Dermis microvascular lymphatic vessel endothelial cell (primary cell): ENCODE measurements around the gene BAAT. TPM values are rescaled to one million over a fixed set of nuclear protein-coding genes. Genes with fewer than 3 reads are reported as not detected.

Experiments used
- DNase-seq, 2 donors: peaks; one replicate each; pipeline versions ENCODE4 v3.0.0 to v3.0.0-alpha.2; 2010; ENCODE audit warnings: low read depth in 2 of 2
- total RNA-seq: library from RNA; depleted of rRNA; stranded (reverse); fragments of >200 nt; gene quantifications from 2 replicates; pipeline ENCODE4 v1.2.1, GENCODE V29; 2014

Gene BAAT
- total RNA-seq, 1 donor from 2014 or later, result under 0.01 TPM

DNA sequence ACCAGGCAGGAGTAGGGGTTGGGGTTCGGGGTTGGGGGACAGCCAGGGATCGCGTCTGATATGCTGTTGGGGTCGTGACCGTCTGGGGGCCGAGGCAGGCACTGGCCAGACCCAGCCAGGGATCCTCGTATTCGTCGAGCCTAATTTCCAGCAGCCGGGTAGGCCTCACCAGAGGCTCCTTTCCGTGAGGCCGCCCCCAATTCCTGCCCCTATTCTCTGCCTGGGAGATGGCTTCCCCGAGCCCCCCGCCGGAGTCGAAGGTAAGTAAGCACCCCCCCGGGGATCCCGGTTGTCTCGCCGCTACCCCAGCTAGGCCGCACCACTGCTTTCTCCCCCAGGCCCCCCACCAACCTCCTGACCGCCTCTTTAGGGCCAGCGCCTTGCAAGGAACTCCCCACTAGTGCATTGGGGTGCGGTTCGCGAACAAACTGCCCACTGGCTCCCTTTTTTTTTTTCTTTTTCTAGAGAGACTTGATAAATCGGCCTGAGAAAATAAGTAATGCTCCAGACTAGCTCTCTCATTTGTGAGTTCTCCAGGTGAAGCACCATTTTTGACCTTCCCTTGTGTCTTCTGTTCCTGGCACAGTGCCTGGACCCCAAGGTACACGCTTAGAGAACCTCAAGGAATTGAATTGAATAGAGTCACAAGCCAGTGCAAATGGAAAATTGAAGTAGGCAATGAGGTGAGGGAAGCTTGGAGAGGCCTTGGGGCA lies 14.3 kb upstream of the BAAT start:
- peak in 1 of 2 donors; percentile 2 for DNase-seq

DNA sequence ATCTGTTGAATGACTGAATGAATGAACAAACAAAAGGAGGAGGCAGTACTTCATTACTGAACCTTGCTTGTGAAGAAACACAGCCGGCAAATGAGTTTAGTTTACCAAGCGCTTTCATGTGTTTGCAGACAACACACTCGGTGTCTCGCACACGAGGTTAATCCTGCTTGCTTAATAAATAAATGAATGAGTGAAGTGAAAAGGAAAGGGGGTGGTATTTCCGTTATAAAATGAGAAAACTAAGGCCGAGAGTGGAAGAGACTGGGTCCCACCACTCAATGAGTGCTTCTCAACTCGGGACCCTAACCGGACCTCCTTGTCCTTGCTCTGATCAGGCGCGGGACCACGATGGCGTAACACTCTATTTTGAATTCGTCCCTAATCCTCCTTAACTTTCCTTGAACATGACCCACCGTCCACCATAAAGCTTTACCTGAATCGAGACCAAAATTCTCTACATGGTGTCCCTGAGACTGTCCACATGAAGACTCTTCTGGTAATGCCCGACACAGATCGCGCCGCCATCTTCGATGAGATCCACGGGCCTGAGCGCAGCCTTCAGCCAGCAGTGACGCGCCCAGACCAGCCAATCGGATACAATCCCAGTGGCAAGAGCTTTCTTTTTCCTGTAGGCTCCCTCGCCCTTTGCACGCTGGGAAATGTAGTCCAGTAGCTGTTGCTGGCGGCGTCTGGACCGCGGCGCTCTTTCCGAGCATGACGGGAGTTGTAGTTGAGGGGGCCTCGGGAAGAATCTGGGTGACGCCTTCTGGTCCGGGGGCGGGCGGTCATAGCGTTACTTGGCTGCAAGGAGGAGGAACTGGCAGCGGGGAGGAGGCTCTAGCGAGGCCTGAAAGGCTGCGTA lies 13.5 kb upstream of the BAAT start, which contains the start of the genes MRPL50 and ZNF189:
MRPL50 (minus strand) TSS at position 551 of the 862 bp plus-strand sequence; CDS start at position 525, 26 bp downstream.
ZNF189 (plus strand) TSS at position 784 of the 862 bp plus-strand sequence. CDS start 306 bp downstream, outside the sequence.
- peak; percentile 95 to 99 for DNase-seq

DNA sequence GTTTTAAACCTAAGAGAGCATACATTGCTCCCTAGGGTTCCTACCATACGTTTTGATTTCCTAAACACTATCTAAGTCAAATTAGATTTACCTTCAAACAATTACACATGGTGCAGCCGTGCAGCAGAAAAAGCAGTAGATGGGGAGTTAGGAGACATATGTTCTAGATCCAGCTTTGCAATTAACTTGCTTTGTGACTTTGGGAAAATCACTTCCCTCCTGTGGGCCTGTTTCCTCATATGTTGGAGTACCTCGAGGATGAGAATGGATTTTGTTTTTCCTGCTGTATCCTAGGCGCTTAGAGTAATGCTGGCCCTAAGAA lies 12.9 kb upstream of the BAAT start:
- no peak for DNase-seq

DNA sequence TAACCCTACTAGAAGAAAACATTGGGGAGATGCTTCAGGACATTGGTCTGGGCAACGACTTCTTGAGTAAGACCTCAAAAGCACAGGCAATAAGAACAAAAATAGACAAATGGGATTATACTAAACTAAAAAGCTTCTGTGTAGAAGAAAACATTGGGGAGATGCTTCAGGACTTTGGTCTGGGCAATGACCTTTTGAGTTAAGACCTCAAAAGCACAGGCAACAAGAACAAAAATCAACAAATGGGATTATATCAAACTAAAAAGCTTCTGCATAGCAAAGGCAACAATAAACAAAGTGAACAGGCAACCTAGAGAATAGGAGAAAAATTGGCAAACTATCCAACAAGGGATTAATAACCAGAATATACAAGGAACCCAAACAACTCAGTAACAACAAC lies 9.9 kb upstream of the BAAT start:
- no peak for DNase-seq

DNA sequence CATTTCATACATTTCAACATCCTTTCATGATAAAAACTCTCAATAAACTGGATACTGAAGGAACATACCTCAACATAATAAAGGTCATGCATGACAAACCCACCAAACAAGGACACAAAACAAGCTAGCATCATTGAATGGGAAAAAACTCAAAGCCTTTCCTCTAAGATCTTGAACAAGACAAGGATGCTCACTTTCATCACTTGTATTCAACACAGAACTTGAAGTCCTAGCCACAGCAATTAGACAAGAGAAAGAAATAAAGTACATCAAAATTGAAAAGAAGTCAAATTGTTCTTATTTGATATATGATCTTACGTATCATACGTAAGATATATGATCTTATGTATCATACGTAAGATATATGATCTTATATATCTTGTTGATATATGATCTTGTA lies 8.3 kb upstream of the BAAT start:
- DNase-seq, result no peak

DNA sequence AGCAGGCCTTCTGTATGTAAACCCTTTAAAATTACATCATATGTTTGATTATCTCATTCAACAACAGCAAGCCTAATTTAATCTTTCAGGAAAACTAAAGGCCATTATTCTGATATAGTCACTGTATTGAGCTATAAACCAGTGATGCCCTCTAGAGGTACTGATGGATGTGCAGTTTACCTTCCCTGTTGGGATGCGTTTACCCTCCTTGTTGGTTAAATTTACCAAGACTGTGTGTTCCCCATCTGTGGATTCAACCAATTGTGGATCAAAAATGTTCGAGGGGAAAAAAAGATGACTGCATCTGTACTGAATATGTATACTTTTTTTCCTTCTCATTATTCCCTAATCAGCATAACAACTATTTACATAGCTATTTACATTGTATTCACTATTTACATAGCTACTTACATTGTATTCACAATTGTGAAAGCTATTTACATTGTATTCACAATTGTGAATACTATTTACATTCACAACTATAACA lies 3.7 kb upstream of the BAAT start:
- no peak for DNase-seq

DNA sequence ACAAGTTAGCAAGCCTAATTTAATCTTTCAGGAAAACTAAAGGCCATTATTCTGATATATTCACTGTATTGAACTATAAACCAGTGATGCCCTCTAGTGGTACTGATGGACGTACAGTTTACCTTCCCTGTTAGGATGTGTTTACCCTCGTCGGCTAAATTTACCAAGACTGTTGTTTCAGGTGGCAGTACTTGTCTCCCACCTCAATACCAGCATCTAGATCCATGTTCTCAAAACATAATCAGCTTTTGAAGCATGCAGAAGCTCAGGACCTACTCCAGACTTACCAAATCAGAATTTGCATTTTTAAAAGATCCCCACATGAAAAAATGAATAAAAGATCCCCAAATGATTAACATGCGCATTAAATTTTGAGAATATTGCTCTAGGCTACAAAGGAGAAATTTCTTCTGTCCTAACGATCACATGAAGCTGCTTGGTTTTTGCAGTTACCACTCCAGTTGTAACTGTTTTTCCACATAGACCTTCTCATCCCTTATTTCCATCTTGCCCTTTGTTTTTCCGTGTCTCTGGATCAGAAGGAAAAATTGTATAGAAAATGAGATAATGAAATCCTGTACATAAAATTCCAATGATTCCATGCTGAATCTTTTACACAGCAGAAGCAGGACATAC lies 3.2 kb upstream of the BAAT start:
- DNase-seq, result peak; percentile 31 to 54

DNA sequence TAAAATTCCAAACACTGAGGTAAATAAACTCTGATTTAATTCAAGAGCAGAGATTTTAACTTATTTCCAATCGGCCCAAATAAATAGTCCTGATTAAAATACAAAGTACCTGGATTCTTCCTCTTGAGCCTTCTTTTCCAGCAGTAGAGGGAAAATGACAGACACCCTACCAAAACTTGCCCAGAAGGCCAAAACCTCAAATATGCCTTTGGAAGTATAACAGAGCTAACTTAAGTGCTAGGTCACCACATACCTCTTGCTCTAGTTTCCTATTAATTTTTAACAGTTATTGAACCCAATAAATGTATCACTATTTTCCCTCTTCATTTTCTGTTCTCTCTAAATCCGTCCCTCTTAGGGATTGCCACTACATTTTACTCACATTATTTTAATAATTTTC lies 1.4 kb downstream of the BAAT start:
- no peak for DNase-seq

DNA sequence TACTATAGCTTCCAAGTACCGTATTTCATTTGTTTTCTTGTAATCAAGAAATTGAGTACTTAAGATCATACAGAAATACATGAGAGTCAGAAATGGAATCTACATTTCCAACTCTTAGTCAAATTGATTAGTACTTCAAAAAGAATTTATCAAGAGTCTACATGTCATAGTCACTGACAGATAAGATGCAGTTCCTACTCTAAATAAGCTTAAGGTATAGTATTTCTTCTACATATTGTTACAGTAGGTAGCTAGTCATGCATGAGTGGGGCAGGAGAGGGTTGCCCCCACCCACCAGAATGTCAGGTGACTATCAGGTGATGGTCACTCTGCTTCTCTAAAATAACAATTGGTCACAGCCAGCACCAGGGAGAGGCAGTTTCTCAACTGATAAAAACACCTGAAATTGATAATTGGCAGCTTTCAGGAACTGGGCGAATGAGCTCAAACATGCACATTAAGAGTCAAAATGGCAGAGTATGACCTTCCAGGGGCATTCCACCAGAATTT lies 2.9 kb downstream of the BAAT start:
- DNase-seq, result no peak

DNA sequence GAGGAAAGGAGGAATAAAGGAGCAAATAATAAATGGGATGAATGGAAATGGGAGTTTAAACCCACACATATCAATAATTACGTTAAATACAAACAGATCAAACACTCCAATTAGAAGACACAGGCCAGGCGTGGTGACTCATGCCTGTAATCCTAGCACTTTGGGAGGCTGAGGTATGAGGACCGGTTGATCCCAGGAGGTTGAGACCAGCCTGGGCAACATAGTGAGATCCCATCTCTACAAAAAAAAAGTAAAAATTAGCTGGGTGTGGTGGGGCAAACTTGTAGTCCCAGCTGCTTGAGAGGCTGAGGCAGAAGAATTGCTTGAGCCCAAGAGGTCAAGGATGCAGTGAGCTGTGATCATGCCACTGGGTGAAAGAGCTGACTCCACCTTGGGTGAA lies 3.7 kb downstream of the BAAT start:
- no peak for DNase-seq

DNA sequence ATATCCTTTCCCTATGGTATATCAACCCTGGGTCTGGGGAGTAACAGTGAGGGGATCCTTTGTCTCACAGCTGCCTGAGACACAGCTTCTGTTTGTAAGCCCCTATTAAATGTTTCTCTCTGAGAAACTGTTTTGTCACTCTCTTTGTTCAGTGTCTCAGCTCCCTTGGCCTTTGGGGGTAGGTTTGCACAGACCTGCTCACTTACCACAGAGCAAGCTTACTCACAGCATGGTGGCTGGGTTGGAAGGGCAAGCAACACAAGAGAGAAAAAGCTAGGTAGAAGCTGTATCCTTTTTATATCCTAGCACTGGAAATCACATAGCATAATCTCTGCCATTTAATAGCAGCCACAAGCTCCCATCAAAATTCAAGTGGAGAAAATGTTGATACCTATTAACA lies 4.5 kb downstream of the BAAT start:
- DNase-seq, result no peak

DNA sequence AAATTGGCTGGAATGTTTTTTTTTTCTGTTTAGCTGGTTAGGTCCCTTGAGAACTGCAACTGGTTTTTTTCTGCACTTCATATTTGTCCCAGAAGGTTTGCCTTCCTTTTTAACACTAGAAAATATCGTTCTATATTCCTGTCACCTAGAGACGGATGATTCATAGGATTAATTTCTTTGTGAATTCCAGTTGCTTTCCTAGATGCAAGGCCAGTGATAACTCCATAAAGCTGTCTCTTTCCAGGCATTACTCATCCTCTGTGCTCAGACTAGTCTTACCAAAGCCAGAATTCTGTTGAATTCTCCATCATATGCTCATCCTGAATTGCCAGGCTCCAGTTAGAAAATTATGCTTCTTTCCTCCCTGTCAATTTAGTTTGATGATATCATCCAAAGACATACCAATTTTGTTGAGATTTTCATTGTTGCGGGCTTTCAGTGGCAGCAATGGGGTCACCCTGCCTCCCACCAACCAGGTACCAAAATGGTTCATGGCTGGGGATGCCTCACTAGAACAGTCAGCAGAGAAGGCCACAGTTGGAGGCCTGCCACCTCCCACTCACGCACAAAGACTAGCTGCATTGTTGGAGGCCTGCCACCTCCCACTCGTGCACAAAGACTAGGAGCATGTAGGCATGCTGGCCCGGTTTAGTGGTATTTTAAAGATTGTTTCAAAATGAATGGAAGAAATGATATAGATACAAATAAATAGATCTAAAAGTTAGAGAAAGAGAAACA lies 8.5 kb downstream of the BAAT start:
- no peak for DNase-seq

DNA sequence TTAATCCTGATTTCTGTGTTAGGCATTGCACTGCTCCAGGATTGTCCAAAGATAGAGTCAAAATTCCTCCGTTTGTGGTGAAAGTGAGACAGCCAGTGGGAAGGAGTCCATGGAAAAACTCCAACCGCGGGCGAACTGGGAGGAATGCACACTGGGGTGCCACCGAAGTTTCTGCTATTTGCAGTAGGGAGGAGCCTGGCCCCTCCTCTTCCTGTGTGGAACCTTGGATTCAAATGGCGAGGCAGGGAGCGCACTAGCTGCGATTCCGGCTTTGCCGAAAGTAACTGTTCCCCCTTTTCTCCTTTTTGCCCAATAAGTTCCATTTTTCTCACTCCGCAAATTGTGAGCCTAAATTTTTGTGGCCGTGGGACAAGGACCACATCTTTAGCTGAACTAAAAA lies 9.3 kb downstream of the BAAT start:
- no peak for DNase-seq

DNA sequence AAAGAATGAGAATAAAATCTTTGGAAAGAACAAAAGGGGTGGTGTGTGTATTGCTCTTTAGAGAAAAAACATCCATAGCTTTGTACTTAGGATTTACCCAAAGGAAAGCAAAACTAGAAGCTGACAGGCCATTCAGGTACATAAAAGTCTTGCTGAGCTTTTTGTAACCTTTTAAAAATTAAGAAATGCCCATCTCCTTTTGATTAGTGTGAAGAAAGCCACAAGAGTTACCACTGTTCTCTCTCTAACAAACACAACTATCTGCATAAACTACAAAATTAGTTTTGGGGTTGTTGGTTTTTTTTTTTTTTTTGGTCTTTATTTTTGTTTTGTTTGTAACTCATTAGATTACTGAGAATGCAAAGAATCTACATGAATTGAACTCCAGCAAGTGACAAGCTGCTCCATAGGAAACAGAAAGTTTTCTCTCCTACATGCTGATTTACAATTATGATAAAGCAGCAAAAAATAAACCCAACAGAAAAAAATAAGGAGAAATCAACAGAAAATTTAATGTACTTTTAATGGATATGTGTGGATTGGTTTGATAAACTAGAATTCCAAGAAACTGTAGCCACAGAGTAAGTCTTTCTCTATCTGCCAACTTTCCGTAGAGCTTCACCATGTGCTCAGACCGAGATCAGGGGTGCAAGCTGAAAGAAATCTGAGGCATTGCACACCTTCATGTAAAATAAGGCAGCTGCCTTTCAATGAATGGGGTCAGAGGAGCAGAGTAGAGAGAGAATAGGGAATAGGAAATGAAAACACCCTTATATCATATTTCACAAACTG lies 12.3 kb downstream of the BAAT start:
- DNase-seq, result no peak

DNA sequence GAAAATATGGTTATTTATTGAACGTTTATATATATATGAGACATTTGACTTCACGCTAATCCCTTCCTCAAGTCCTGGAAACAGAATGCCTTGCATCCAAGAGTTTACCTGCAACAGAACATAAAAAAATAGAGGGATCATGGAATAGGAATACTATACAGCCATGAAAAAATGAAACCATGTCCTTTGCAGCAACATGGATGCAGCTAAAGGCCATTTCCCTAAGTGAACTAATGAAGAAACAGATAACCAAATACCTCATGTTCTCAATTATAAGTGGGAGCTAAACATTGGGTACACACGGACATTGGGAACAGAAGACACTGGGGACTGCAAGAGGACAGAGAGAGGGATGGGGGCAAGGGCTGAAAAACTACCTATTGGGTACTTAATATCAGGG lies 13.0 kb downstream of the BAAT start:
- no peak for DNase-seq

DNA sequence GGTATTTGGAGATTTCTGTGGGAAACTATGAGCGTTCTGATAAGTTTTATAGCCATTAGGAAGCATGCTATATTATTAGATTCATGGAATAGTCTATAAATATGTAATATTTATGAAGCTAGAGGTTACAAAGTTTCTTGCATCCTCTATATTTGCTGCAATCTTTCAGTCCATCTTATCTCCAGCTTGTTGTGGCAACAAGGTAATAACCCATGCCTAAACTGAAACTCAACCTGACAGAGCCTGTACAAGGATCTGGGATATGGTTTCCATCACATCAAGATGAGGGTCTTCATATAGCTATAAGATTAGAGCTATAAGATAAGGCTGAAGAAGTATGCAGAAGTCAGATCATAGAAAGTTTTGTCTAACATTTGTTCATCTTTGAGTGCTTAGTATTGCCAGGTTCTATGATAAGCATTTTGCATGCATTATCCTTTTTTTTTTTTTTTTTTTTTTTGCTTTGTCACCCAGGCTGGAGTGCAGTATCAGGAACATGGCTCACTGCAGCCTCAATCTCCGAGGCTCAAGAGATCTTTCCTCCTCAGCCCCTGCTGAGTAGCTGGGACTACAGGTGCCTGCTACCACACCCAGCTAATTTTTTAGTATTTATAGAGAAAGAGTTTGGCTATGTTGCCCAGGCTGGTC lies 14.8 kb downstream of the BAAT start:
- no peak for DNase-seq

DNA sequence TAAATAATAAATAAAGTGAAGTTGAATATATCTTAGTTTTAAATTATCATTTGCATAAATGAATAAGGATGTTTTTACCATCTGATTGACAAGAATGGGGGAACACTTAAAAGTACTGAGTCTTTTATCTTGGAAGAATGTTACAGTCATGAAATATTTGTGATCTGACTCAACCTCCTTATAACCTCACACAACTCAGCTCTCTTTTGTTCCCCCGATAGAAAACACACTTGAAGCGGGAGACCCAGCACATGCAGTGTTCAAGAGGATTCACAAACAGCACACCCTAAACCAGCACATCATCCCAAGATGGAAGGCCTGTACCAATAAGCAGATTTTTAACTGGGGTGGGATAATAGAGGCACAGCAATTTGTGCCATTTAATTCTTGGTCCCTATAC lies 15.5 kb downstream of the BAAT start:
- DNase-seq, result no peak

DNA sequence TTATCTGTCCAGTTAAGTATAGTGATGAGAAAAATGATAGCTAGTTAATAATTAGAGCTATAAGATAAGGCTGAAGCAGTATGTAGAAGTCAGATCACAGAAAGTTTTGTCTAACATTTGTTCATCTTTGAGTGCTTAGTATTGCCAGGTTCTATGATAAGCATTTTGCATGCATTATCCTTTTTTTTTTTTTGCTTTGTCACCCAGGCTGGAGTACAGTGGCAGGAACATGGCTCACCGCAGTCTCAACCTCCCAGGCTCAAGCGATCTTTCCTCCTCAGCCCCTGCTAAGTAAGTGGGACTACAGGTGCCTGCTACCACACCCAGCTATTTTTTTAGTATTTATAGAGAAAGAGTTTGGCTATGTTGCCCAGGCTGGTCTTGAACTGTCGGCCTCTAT lies 17.5 kb downstream of the BAAT start:
- DNase-seq, result no peak

DNA sequence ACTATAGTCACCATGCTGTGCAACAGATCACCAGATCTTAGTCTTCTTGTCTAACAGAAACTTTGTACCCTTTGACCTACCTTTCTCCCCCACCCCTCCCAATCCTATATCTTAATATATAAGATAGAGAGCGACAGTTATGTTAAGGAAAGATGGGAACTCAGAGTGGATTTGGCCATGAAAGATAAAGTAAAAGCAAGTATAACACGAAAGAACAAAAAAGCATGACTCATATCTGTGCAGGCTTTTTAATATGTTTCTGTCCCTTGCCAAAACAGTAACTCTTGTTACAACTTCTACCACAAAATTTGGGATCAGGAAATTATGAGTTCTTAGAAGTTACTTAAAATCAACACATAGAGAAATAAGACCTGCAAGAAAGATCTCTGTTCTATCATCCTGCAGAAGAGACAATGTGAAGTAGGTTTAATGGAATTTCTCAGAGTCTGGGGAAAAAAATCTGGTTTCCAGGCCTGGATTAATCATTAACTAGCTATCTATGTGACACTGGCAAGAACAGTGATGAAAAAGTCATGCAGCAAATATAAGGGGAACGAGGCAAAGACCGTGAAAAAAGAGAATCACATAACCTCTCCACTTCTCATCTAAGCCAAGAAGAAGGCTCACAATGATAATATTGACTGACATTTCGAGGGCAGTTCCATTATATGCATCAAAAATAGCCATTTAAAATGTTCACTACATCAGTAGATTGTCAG lies 18.6 kb downstream of the BAAT start:
- DNase-seq, result no peak
